ENCODE measurements around the gene SYK.

Gene SYK

GRCh38 chr9:90834828-90835595, 33.4 kb downstream of the SYK start:
- H3K9ac ChIP-seq (ENCODE audit: low read length): no peak overlapping the region
- H3K36me3 ChIP-seq (replicated peaks; ENCODE audit: low read depth, low read length): peaks cover 86% of the 10 kb centered on the region
- peak overlapping the region; percentile 11; the same call in 1 of the 2 replicates for H3K27ac ChIP-seq (ENCODE audit: low read length)
- peaks cover 75% of the 10 kb centered on the region for H4K20me1 ChIP-seq (ENCODE audit: insufficient read depth, low read length)
- peaks cover 56% of the 10 kb centered on the region for H3K4me1 ChIP-seq (ENCODE audit: low read length)
- H3K79me2 ChIP-seq (ENCODE audit: low read length): peaks cover 100% of the 10 kb centered on the region
- H3K4me3 ChIP-seq (ENCODE audit: low read length): no peak overlapping the region
- H3K4me2 ChIP-seq (ENCODE audit: low read length): no peak overlapping the region
- H2AFZ ChIP-seq (ENCODE audit: low read depth, low read length): no peak overlapping the region
- H3K27me3 ChIP-seq (ENCODE audit: low read depth, low read length): no peaks in the 10 kb centered on the region
- peaks cover 7% of the 10 kb centered on the region; the same call in 1 of the 2 replicates for H3K9me3 ChIP-seq (ENCODE audit: insufficient read depth, low read length)
- TF ChIP-seq EZH2phosphoT487 (IDR thresholded peaks at IDR 0.05; ENCODE audit: low read depth): no peak
- TF ChIP-seq, protein P1, sequence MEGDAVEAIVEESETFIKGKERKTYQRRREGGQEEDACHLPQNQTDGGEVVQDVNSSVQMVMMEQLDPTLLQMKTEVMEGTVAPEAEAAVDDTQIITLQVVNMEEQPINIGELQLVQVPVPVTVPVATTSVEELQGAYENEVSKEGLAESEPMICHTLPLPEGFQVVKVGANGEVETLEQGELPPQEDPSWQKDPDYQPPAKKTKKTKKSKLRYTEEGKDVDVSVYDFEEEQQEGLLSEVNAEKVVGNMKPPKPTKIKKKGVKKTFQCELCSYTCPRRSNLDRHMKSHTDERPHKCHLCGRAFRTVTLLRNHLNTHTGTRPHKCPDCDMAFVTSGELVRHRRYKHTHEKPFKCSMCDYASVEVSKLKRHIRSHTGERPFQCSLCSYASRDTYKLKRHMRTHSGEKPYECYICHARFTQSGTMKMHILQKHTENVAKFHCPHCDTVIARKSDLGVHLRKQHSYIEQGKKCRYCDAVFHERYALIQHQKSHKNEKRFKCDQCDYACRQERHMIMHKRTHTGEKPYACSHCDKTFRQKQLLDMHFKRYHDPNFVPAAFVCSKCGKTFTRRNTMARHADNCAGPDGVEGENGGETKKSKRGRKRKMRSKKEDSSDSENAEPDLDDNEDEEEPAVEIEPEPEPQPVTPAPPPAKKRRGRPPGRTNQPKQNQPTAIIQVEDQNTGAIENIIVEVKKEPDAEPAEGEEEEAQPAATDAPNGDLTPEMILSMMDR (IDR thresholded peaks at IDR 0.05; ENCODE audit: low read depth, low read length): peak; percentile 11

- H3K9ac ChIP-seq (ENCODE audit: low read length): no peak overlapping the region
- TF ChIP-seq, protein P1 (IDR thresholded peaks at IDR 0.05; ENCODE audit: low read depth, low read length): no peak
- TF ChIP-seq EZH2phosphoT487 (IDR thresholded peaks at IDR 0.05; ENCODE audit: low read depth): no peak
- H4K20me1 ChIP-seq (ENCODE audit: insufficient read depth, low read length): peaks cover 89% of the 10 kb centered on the region
- H3K36me3 ChIP-seq (replicated peaks; ENCODE audit: low read depth, low read length): peaks cover 86% of the 10 kb centered on the region
- H3K9me3 ChIP-seq (ENCODE audit: insufficient read depth, low read length): 0 out of 2 replicates have a peak, but pooled peaks cover 5% of the 10 kb centered on the region
- H3K27ac ChIP-seq (ENCODE audit: low read length): no peak overlapping the region
- H3K4me2 ChIP-seq (ENCODE audit: low read length): no peak overlapping the region
- no peak overlapping the region for H2AFZ ChIP-seq (ENCODE audit: low read depth, low read length)
- H3K79me2 ChIP-seq (ENCODE audit: low read length): peaks cover 100% of the 10 kb centered on the region
- H3K4me3 ChIP-seq (ENCODE audit: low read length): no peak overlapping the region
- H3K27me3 ChIP-seq (ENCODE audit: low read depth, low read length): no peaks in the 10 kb centered on the region
- H3K4me1 ChIP-seq (ENCODE audit: low read length): peaks cover 41% of the 10 kb centered on the region
Measured at GRCh38 chr9:90836411-90837080, 34.9 kb downstream of the SYK start.

- TF ChIP-seq EZH2phosphoT487 (IDR thresholded peaks at IDR 0.05; ENCODE audit: low read depth): no peak
- TF ChIP-seq, protein P1 (IDR thresholded peaks at IDR 0.05; ENCODE audit: low read depth, low read length): no peak
- Histone ChIP-seq H3K9ac (ENCODE audit: low read length) (no peak overlapping the region), H3K4me3 (ENCODE audit: low read length) (no peak overlapping the region), H3K36me3 (replicated peaks; ENCODE audit: low read depth, low read length) (peaks cover 80% of the 10 kb centered on the region), H3K4me1 (ENCODE audit: low read length) (peaks cover 26% of the 10 kb centered on the region), H3K4me2 (ENCODE audit: low read length) (no peak overlapping the region), H3K27ac (ENCODE audit: low read length) (peak overlapping the region; percentile 12; the same call in 1 of the 2 replicates), H3K79me2 (ENCODE audit: low read length) (peaks cover 100% of the 10 kb centered on the region), H3K9me3 (ENCODE audit: insufficient read depth, low read length) (no peaks in the 10 kb centered on the region), H4K20me1 (ENCODE audit: insufficient read depth, low read length) (peaks cover 95% of the 10 kb centered on the region), H2AFZ (ENCODE audit: low read depth, low read length) (no peak overlapping the region), H3K27me3 (ENCODE audit: low read depth, low read length) (no peaks in the 10 kb centered on the region)
Measured at GRCh38 chr9:90838098-90838497, 36.5 kb downstream of the SYK start.

- no peaks in the 10 kb centered on the region for H3K27me3 ChIP-seq (ENCODE audit: low read depth, low read length)
- peaks cover 21% of the 10 kb centered on the region for H3K4me1 ChIP-seq (ENCODE audit: low read length)
- H2AFZ ChIP-seq (ENCODE audit: low read depth, low read length): no peak overlapping the region
- H3K9ac ChIP-seq (ENCODE audit: low read length): no peak overlapping the region
- peaks cover 95% of the 10 kb centered on the region for H4K20me1 ChIP-seq (ENCODE audit: insufficient read depth, low read length)
- peaks cover 80% of the 10 kb centered on the region for H3K36me3 ChIP-seq (replicated peaks; ENCODE audit: low read depth, low read length)
- no peak overlapping the region for H3K4me3 ChIP-seq (ENCODE audit: low read length)
- peak overlapping the region; percentile 17 for H3K27ac ChIP-seq (ENCODE audit: low read length)
- no peaks in the 10 kb centered on the region for H3K9me3 ChIP-seq (ENCODE audit: insufficient read depth, low read length)
- no peak for TF ChIP-seq EZH2phosphoT487 (IDR thresholded peaks at IDR 0.05; ENCODE audit: low read depth)
- TF ChIP-seq, protein P1 (IDR thresholded peaks at IDR 0.05; ENCODE audit: low read depth, low read length): no peak
- peaks cover 100% of the 10 kb centered on the region for H3K79me2 ChIP-seq (ENCODE audit: low read length)
- H3K4me2 ChIP-seq (ENCODE audit: low read length): no peak overlapping the region
Measured at GRCh38 chr9:90838581-90839154, 37.0 kb downstream of the SYK start.
